Daoy (cell line): Measurements from ENCODE around the gene RABGGTA. TPM values are rescaled to one million over a fixed set of nuclear protein-coding genes. Genes with fewer than 3 reads are reported as not detected.

Experiments
- DNase-seq: peaks from one replicate; pipeline ENCODE4 v3.0.0-alpha.2; 2015; ENCODE audit warnings: low read depth
- total RNA-seq: library from RNA; depleted of rRNA; stranded (reverse); fragments of >200 nt; shearing (Covaris generic); gene quantifications from 2 replicates; pipeline ENCODE4 v1.2.3, GENCODE V29; 2014

RABGGTA gene
- total RNA-seq, 1 experiment from 2014 or later = 21.5 TPM

- no peak for DNase-seq
These were observed 9.5 kb upstream of the RABGGTA start for GRCh38 chr14:24280797-24281460.

- DNase-seq = peak; percentile 46
These were observed 8.1 kb upstream of the RABGGTA start for GRCh38 chr14:24279301-24280186.

- DNase-seq = no peak
These were observed 7.0 kb upstream of the RABGGTA start for GRCh38 chr14:24278424-24278823.

GRCh38 chr14:24277606-24278321 lies 6.4 kb upstream of the RABGGTA start:
- no peak for DNase-seq

GRCh38 chr14:24277071-24277470 lies 5.7 kb upstream of the RABGGTA start:
- no peak for DNase-seq

DNA sequence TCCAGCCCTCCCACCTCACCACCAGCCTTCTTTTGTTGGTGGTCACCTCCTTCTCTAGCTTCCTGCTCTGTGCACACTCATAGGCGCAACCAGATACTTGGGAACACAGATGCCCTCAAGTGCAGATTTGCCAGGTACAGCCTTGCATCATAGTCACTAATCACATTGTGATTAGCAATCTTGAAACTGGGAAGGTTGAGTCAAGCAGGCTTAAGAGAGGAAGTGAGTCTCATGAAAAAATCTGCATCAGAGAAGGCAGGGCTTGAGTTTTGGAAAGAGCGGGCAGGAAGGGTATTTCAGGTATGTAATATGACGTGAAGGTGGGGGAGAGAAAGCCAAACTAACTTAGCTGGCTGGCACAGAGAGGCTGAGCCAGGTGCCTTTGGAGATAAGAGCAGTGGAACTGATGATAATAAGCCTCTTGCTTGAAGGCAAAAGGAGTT lies 2.7 kb upstream of the RABGGTA start:
- no peak for DNase-seq

GRCh38 chr14:24273422-24273998 lies 2.1 kb upstream of the RABGGTA start:
- DNase-seq = no peak

GRCh38 chr14:24272467-24272866 lies 1.1 kb upstream of the RABGGTA start:
- DNase-seq = no peak

GRCh38 chr14:24271834-24272263 lies 452 bp upstream of the RABGGTA start:
- no peak for DNase-seq

DNA sequence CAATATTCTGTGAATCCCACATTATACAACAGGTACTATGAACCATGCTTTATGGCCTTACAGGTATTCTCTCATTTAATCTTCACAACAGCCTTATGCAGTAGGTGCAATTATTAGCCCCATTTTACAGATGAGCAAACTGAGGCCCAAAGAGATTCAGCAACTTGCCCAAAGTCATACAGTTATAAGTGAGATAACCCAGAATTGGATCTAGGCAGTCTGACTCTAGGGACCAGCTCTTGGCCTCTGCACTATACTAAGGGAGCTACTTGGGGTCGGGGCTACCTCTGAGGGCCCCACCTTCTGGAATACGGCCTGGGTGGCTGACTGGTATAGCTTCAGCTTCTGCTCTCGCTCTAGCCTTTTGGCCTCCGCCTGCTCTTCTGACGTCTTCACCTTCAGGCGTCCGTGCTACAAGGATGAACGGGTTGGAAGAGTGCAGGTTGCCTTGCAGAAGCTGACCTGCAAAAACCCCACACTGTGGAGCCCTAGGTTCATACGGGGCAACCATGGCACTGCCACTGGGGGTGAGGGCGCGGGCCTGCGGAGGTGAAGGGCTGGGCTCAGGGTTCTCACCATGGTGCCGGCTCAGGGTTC lies 762 bp downstream of the RABGGTA start:
- DNase-seq = no peak

DNA sequence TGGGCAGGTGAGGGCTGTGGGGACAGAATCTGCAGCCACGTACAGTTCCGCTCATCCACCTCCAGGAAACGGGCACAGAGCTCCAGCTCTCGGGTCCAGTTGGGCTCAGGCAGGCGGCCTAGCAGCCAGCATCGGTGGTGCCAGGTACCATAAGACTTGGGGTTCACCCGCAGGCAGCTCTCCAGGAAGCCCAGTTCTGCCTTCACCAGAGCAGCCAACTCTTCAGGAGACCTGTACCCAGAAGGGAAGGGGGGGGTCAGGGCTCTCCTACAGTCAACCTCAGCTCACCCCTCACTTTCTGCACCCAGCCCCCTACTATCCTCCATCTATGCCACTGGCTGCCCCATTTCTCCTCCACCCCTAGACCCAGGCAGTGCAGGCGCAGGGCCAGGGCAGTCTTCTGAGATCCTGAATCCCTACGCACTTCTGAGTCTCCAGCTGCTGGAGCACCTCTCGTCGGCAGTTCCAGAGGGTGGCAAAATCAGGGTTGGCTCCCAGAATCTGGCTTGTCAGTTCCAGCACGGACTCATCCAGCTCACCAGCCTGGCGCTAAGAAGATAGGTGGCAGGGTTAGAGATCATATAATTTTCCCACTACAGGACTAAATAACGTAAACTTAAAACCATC lies 1.4 kb downstream of the RABGGTA start:
- DNase-seq = no peak

DNA sequence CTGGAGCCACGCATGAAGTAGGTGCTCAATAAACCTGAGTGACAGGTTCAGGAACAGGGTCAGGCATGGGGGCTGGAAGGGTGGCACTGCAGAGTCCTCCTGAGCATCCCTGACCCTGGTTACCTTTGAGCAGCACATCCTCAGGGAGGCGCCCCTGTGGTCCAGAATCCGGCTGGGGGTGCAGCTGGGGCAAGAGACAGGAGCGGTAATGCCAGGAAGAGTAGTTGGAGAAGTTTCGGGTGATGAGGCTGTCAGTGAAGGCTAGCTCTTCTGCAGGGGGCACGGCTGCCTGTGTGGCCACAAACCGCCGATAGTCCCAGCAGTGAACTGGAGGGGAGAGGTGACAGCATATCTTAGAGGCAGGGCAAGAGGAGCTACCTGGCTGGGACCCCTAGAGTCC lies 2.0 kb downstream of the RABGGTA start:
- DNase-seq = no peak

- DNase-seq = no peak
These were observed 3.2 kb downstream of the RABGGTA start for GRCh38 chr14:24268225-24268624.

DNA sequence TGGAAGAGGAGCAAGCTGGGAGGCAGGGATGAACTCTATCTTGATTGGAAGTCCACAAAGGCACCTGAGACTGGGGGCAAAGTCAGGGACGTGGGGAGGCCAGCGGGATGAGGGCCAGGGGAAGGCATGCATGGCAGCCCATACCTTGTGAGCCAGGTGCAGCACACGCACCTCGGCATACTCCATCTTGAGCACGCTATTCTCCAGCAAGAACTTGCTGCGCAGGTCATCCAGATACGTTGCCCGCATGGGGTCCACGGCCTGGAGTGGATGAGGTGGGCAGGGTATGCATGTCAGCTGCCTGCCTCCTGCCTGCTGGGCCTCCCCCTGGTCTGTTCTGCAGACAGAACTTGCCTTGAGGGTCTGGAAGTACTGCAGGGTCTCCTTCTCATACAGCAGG lies 3.9 kb downstream of the RABGGTA start:
- DNase-seq = no peak

GRCh38 chr14:24266344-24267244 lies 4.8 kb downstream of the RABGGTA start:
- no peak for DNase-seq

DNA sequence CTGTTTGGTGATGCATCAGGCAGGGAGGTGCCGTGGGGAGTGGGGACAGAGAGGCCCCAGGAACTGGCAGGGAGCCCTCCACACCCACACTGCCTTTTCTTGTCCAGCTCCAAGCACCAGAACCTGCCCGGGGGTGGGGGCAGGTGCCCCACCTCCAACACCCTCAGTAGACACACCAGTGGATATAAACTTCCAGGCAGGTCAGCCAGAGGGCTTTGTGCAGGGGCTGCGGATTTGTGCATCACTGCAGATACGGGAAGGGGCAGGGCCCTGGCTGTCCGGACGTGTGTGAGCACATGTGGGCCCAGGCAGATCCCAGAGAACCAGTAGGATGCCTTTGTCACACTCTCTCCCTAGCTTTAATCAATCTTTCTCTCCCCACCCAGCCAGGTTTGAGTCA lies 7.1 kb downstream of the RABGGTA start:
- DNase-seq = no peak

DNA sequence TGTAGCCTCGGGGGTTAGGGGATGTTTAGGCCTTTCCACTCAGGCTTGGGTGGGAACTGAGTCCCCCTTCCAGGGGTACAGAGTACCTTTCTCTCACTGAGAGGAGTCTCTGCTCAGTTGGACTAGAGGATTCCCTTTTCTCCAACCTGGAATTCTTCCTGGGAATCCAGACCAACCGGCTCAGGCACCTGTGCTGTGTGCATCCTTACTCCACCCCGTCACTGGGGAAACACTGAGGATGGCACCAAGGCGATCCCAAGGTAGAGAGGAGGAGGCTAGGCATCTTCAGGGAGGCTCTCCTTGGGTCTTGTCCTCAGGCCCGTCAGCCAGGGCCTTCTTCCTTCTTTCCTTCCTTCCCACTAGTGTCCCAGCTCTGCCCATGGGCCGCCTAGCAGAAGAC lies 7.5 kb downstream of the RABGGTA start:
- no peak for DNase-seq

GRCh38 chr14:24262821-24263733 lies 8.3 kb downstream of the RABGGTA start, which contains the start of gene TGM1:
TGM1 (minus strand) TSS chr14:24263177; CDS start chr14:24262352, 825 bp downstream.
- DNase-seq = no peak

DNA sequence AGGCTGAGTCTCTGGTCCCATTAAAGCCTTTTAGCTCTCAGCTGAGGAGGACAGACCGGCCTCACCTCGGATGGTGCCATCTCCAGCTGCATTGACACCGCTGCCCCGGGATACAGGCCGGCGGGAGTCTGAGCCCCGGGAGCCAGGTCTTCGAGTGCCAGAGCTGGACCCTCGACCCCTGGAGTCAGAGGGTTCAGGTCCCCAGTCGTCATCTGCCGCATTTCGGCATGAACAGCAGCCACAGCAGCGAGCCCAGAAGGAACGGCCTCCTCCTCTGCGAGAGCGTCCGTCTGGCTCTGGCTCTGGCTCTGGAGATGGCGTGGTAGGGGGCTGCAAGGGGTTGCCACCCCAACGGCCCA lies 9.4 kb downstream of the RABGGTA start:
- no peak for DNase-seq
